GM12892 (cell line): ENCODE results near the gene NCOA5.

Experiments
- POLR2A ChIP-seq: IDR thresholded peaks from 2 replicates; pipeline ENCODE4 v1.6.1; 2011; ENCODE audit warnings: low read depth, low read length, control low read depth
- POLR2AphosphoS5 ChIP-seq: IDR thresholded peaks from 2 replicates; pipeline ENCODE4 v1.6.1; 2011; ENCODE audit warnings: low read depth, low read length, control low read depth

DNA sequence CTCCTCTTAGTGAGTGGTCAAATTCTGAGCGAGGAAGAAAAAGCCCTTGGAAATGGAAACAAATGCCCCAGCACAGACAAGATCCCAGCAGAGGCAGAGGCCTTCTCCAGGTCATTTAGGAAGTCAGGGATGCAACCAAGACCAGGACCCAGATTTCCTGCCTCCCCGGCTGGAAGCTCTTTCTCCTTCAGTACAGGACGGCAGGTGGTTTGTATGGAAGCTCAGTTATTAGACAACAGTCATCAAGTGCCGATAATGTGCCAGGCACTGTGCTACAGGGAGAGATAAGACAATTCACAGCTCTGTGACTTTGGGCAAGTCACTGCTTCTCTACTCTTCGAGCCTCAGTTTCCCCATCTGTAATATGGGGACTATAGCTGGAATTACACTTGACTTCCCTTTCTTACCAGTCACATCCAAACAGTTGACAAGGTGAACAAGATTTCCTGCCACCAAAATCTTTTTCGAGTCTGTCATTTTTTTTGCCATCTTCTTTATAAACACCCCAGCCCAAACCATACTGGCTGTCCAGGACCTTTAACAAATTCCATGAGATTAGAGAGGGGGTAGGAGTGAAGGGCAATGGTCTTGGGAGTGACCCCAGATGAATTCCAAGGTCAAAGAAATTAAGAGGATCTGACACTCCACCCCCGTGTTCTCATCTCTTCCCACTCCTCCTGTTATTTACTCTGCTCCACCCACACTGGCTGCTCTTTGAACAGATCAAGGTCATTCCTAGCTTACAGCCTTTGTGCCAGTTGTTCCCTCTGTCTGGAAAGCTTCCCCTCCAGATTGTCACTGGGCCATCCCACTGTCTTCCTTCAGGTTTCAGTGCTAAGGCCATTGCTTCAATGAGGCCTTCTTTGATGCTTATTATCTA lies 75.0 kb downstream of the NCOA5 start:
- TF ChIP-seq POLR2A (no peak), POLR2AphosphoS5 (no peak)
